Progenitor cell of endocrine pancreas (in vitro differentiated cells): ENCODE measurements around the gene MOB2. TPM values are rescaled to one million over a fixed set of nuclear protein-coding genes. Genes with fewer than 3 reads are reported as not detected.

Source experiments
- DNase-seq: peaks from one replicate; pipeline ENCODE4 v3.0.0; 2021; ENCODE audit warnings: low spot score; ENCODE audit not compliant: unreplicated experiment
- H3K27ac Mint-ChIP-seq: 2 replicates; pipeline ENCODE4 v1.8.0; 2021; ENCODE audit warnings: mild to moderate bottlenecking, moderate library complexity, mixed read lengths
- H3K27me3 Mint-ChIP-seq: 2 replicates; pipeline ENCODE4 v1.8.0; 2021; ENCODE audit warnings: mixed read lengths
- H3K36me3 Mint-ChIP-seq: 2 replicates; pipeline ENCODE4 v1.8.0; 2022; ENCODE audit warnings: mixed read lengths; ENCODE audit not compliant: insufficient read depth
- H3K4me1 Mint-ChIP-seq: 2 replicates; pipeline ENCODE4 v1.8.0; 2021; ENCODE audit warnings: low read depth, mixed read lengths
- H3K4me3 Mint-ChIP-seq: 2 replicates; pipeline ENCODE4 v1.8.0; 2021; ENCODE audit warnings: low read depth, mild to moderate bottlenecking, moderate library complexity, mixed read lengths
- H3K9me3 Mint-ChIP-seq: 2 replicates; pipeline ENCODE4 v1.8.0; 2021; ENCODE audit warnings: low read depth, mixed read lengths
- CTCF ChIP-seq: fragments of 200-600 bp; sonication (generic); IDR thresholded peaks from one replicate; pipeline ENCODE4 v1.5.0; 2021; ENCODE audit warnings: antibody characterized with exemption, mild to moderate bottlenecking; ENCODE audit not compliant: unreplicated experiment
- total RNA-seq: library from RNA; stranded (reverse); gene quantifications from 2 replicates; pipeline ENCODE4 v1.2.1, GENCODE V29; 2021

MOB2 gene
- total RNA-seq, 1 donor from 2014 or later = 33.3 TPM

- no peaks in the 10 kb centered on the region for H3K27me3 Mint-ChIP-seq
- H3K27ac Mint-ChIP-seq = no peak overlapping the region
- DNase-seq = no peak
- no peak for TF ChIP-seq CTCF
- no peaks in the 10 kb centered on the region for H3K9me3 Mint-ChIP-seq
- no peak overlapping the region for H3K4me3 Mint-ChIP-seq
- H3K36me3 Mint-ChIP-seq = peaks cover 3% of the 10 kb centered on the region
- peaks cover 8% of the 10 kb centered on the region for H3K4me1 Mint-ChIP-seq
Observed at GRCh38 chr11:1504581-1505290, 18.2 kb upstream of the MOB2 start.

GRCh38 chr11:1504138-1504537 lies 17.6 kb upstream of the MOB2 start:
- Mint-ChIP-seq H3K9me3 (no peaks in the 10 kb centered on the region), H3K4me1 (peaks cover 8% of the 10 kb centered on the region), H3K4me3 (no peak overlapping the region), H3K27me3 (no peaks in the 10 kb centered on the region), H3K36me3 (peaks cover 3% of the 10 kb centered on the region), H3K27ac (no peak overlapping the region)
- no peak for TF ChIP-seq CTCF
- DNase-seq = no peak

GRCh38 chr11:1503708-1504104 lies 17.1 kb upstream of the MOB2 start:
- Mint-ChIP-seq H3K9me3 (no peaks in the 10 kb centered on the region), H3K27me3 (no peaks in the 10 kb centered on the region), H3K4me1 (peaks cover 8% of the 10 kb centered on the region), H3K27ac (no peak overlapping the region), H3K36me3 (peaks cover 6% of the 10 kb centered on the region), H3K4me3 (no peak overlapping the region)
- DNase-seq = no peak
- no peak for TF ChIP-seq CTCF

- Mint-ChIP-seq H3K27me3 (no peaks in the 10 kb centered on the region), H3K4me3 (no peak overlapping the region), H3K36me3 (peaks cover 6% of the 10 kb centered on the region), H3K4me1 (peaks cover 8% of the 10 kb centered on the region), H3K9me3 (no peaks in the 10 kb centered on the region), H3K27ac (peak overlapping the region; percentile 64)
- DNase-seq = no peak
- TF ChIP-seq CTCF = no peak
Observed at GRCh38 chr11:1502954-1503707, 16.6 kb upstream of the MOB2 start.

- H3K27ac Mint-ChIP-seq = no peak overlapping the region
- H3K9me3 Mint-ChIP-seq = no peaks in the 10 kb centered on the region
- peaks cover 1% of the 10 kb centered on the region for H3K4me1 Mint-ChIP-seq
- H3K4me3 Mint-ChIP-seq = no peak overlapping the region
- DNase-seq = no peak
- no peaks in the 10 kb centered on the region for H3K27me3 Mint-ChIP-seq
- no peak for TF ChIP-seq CTCF
- H3K36me3 Mint-ChIP-seq = peaks cover 6% of the 10 kb centered on the region
Observed at GRCh38 chr11:1502168-1502953, 15.8 kb upstream of the MOB2 start.
